Fibroblast of lung (primary cell): Measurements from ENCODE around the gene PRKCH. TPM values are rescaled to one million over a fixed set of nuclear protein-coding genes. Genes with fewer than 3 reads are reported as not detected.

Experiments
- DNase-seq, 2 donors: peaks; one replicate each; pipeline versions ENCODE4 v3.0.0 to v3.0.0-alpha.2; 2010; ENCODE audit warnings: low read depth in 2 of 2
- H2AFZ ChIP-seq: 2 replicates; pipeline ENCODE4 v1.5.1; 2012; ENCODE audit warnings: low read length, control low read depth, inconsistent platforms
- H3K27ac ChIP-seq: 2 replicates; pipeline ENCODE4 v1.5.1; 2011; ENCODE audit warnings: low read length, control low read depth; ENCODE audit not compliant: insufficient read depth
- H3K27me3 ChIP-seq: 2 replicates; pipeline ENCODE4 v1.5.1; 2011; ENCODE audit warnings: mild to moderate bottlenecking, low read length; ENCODE audit not compliant: control insufficient read depth, insufficient read depth
- H3K36me3 ChIP-seq: 2 replicates; pipeline ENCODE4 v1.5.1; 2011; ENCODE audit warnings: low read length; ENCODE audit not compliant: control insufficient read depth, insufficient read depth
- H3K4me1 ChIP-seq: 2 replicates; pipeline ENCODE4 v1.5.1; 2011; ENCODE audit warnings: low read length; ENCODE audit not compliant: control insufficient read depth, insufficient read depth; ENCODE audit errors: extremely low read depth
- H3K4me2 ChIP-seq: 2 replicates; pipeline ENCODE4 v1.5.1; 2011; ENCODE audit warnings: low read length, control low read depth; ENCODE audit not compliant: insufficient read depth; ENCODE audit errors: extremely low read depth
- H3K4me3 ChIP-seq, 4 experiments: fragments of 200-600 bp in 1 of 4; sonication (generic) in 1 of 4; replicated peaks in 1 of 4; 2 replicates each; pipeline ENCODE4 v1.5.1; 2011 to 2016; ENCODE audit warnings: low read length in 4 of 4, low read depth in 3 of 4, mild to moderate bottlenecking in 3 of 4, control low read depth in 2 of 4, inconsistent platforms in 1 of 4, mixed read lengths in 1 of 4; ENCODE audit not compliant: insufficient read depth in 1 of 4; ENCODE audit errors: control extremely low read depth in 1 of 4
- H3K79me2 ChIP-seq: 2 replicates; pipeline ENCODE4 v1.5.1; 2012; ENCODE audit warnings: mild to moderate bottlenecking, low read length, inconsistent platforms; ENCODE audit not compliant: control insufficient read depth, insufficient read depth
- H3K9ac ChIP-seq: 2 replicates; pipeline ENCODE4 v1.5.1; 2011; ENCODE audit warnings: mild to moderate bottlenecking, low read length, control low read depth; ENCODE audit not compliant: insufficient read depth
- H3K9me3 ChIP-seq: 2 replicates; pipeline ENCODE4 v1.5.1; 2012; ENCODE audit warnings: low read depth, low read length; ENCODE audit not compliant: control insufficient read depth, insufficient read depth
- H4K20me1 ChIP-seq: 2 replicates; pipeline ENCODE4 v1.5.1; 2011; ENCODE audit warnings: low read length; ENCODE audit not compliant: control insufficient read depth, insufficient read depth; ENCODE audit errors: extremely low read depth
- EZH2 ChIP-seq: IDR thresholded peaks from 2 replicates; pipeline ENCODE4 v1.5.1; 2012; ENCODE audit warnings: low read length, control low read depth, mild to moderate bottlenecking; ENCODE audit errors: missing control alignments
- polyA plus RNA-seq, 2 donors: library from polyadenylated mRNA; depleted of rRNA in 1 of 2; stranded (reverse) in 1 of 2; unstranded in 1 of 2; fragments of >200 nt; gene quantifications; 2 replicates each; pipeline ENCODE4 v1.2.1, GENCODE V29; 2011 to 2012; ENCODE audit warnings: missing spikeins in 1 of 2
- total RNA-seq: library from RNA; depleted of rRNA; stranded (reverse); fragments of >200 nt; gene quantifications from 2 replicates; pipeline ENCODE4 v1.2.1, GENCODE V29; 2014
- TF ChIP-seq, protein P1 (sequence below), 2 donors: IDR thresholded peaks in 1 of 2; conservative IDR thresholded peaks in 1 of 2; 1 replicate in 1 of 2; 2 replicates in 1 of 2; pipeline ENCODE4 v1.5.1; 2011 to 2012; ENCODE audit warnings: low read length in 2 of 2, control low read depth in 1 of 2, inconsistent platforms in 1 of 2, low read depth in 1 of 2, mild to moderate bottlenecking in 1 of 2

The PRKCH gene
- total and polyA plus RNA-seq, 2 donors (not counting 1 experiment from before 2014, with no cell fraction given), result 2.9 to 5.4 TPM

DNA sequence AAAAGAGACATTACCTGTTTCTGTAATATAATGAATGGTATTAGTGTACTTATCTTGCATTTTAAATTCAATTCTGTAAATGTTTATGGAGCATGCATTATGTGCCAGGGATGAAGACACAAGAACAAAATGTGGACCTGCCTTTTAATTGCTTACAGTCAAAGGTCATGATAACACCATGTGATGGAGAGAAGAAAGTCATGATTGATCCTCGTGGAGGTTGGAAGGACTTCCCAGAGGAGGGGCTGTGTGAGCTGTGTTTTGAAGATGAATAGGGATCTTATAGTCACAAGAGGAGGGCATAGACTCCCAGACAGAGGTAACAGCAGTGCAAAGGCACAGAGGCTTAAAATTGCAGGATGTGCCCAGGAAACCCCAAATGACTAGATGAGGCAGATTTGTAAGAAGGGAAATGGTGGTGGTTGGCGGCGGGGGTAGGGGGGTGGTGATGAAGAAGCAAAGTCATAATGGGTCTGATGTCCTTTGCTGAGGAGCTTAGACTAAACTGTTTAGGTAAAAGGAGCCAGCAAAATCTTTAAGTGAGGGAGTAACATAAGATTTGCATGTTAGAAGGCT lies 151.5 kb downstream of the PRKCH start:
- no peaks in the 10 kb centered on the region for H3K36me3 ChIP-seq
- no peaks in the 10 kb centered on the region for H3K9me3 ChIP-seq
- H3K4me1 ChIP-seq, result peaks cover 36% of the 10 kb centered on the region
- H3K4me3 ChIP-seq, result peak overlapping the region in 1 of 4 experiments; percentile 2
- H3K27ac ChIP-seq, result peak overlapping the region; percentile 89
- H3K4me2 ChIP-seq, result peak overlapping the region; percentile 81
- no peak overlapping the region for H2AFZ ChIP-seq
- peak overlapping the region; percentile 9 for H3K9ac ChIP-seq
- H3K27me3 ChIP-seq, result no peaks in the 10 kb centered on the region
- TF ChIP-seq, protein P1, sequence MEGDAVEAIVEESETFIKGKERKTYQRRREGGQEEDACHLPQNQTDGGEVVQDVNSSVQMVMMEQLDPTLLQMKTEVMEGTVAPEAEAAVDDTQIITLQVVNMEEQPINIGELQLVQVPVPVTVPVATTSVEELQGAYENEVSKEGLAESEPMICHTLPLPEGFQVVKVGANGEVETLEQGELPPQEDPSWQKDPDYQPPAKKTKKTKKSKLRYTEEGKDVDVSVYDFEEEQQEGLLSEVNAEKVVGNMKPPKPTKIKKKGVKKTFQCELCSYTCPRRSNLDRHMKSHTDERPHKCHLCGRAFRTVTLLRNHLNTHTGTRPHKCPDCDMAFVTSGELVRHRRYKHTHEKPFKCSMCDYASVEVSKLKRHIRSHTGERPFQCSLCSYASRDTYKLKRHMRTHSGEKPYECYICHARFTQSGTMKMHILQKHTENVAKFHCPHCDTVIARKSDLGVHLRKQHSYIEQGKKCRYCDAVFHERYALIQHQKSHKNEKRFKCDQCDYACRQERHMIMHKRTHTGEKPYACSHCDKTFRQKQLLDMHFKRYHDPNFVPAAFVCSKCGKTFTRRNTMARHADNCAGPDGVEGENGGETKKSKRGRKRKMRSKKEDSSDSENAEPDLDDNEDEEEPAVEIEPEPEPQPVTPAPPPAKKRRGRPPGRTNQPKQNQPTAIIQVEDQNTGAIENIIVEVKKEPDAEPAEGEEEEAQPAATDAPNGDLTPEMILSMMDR (conservative IDR thresholded peaks at IDR 0.05 in 1 of 2, IDR thresholded peaks at IDR 0.05 in 1 of 2; ENCODE audit: low read depth in 1 of 2, low read length in 2 of 2), result no peak
- TF ChIP-seq EZH2, result no peak
- H4K20me1 ChIP-seq, result no peaks in the 10 kb centered on the region
- peak; percentile 30 to 55 for DNase-seq
- H3K79me2 ChIP-seq, result no peaks in the 10 kb centered on the region

DNA sequence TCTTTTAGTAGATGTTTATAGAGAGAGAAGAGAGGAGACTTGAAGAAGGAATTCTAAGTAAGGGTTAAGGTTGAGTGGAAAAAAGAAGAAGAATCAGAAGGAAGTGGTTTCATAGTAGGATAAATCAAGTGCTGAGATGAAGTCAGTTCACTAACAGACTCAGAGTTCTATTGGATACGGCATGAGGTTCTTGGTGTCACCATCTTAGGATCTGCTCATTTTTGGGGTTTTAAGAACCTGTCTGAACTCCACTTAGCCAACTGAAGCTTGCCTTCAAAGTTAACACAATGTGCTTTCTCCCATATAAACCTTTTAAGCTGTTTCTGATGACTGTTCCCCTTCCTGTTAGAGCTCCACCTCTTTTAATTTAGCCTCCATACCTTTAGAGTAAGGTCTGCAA lies 152.6 kb downstream of the PRKCH start:
- no peaks in the 10 kb centered on the region for H3K9me3 ChIP-seq
- no peaks in the 10 kb centered on the region for H3K27me3 ChIP-seq
- H3K4me2 ChIP-seq, result no peak overlapping the region
- no peaks in the 10 kb centered on the region for H3K36me3 ChIP-seq
- TF ChIP-seq EZH2, result no peak
- TF ChIP-seq, protein P1 (conservative IDR thresholded peaks at IDR 0.05 in 1 of 2, IDR thresholded peaks at IDR 0.05 in 1 of 2; ENCODE audit: low read depth in 1 of 2, low read length in 2 of 2), result no peak
- no peak overlapping the region for H3K27ac ChIP-seq
- no peak overlapping the region for H3K9ac ChIP-seq
- H2AFZ ChIP-seq, result no peak overlapping the region
- peaks cover 40% of the 10 kb centered on the region for H3K4me1 ChIP-seq
- H3K4me3 ChIP-seq, result no peak overlapping the region
- H3K79me2 ChIP-seq, result no peaks in the 10 kb centered on the region
- no peak for DNase-seq
- H4K20me1 ChIP-seq, result no peaks in the 10 kb centered on the region

DNA sequence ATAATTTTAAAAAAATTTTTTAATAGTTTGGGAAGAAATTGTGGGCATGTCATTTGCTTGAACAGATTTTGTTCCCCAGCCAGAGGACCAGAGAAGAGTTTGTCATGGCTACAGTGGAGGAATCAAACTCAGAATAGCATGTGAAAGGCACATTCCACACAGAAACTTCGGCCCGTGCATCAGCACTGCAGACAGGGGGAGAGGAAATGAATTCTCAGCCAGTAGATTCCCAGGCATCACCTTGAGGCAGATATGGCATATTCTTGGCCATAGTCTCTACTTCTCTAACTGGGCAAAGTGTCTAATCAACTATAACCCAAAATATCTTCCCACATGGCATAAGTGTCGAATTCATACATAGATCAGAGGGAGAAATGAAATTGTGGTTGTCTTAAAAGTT lies 153.3 kb downstream of the PRKCH start:
- peak overlapping the region; percentile 16 for H3K27ac ChIP-seq
- no peaks in the 10 kb centered on the region for H3K27me3 ChIP-seq
- H3K9me3 ChIP-seq, result no peaks in the 10 kb centered on the region
- H3K4me1 ChIP-seq, result peaks cover 41% of the 10 kb centered on the region
- H3K4me3 ChIP-seq, result no peak overlapping the region
- no peak overlapping the region for H3K4me2 ChIP-seq
- H3K36me3 ChIP-seq, result no peaks in the 10 kb centered on the region
- no peaks in the 10 kb centered on the region for H4K20me1 ChIP-seq
- no peak for TF ChIP-seq EZH2
- TF ChIP-seq, protein P1 (conservative IDR thresholded peaks at IDR 0.05 in 1 of 2, IDR thresholded peaks at IDR 0.05 in 1 of 2; ENCODE audit: low read depth in 1 of 2, low read length in 2 of 2), result no peak
- H3K9ac ChIP-seq, result no peak overlapping the region
- H3K79me2 ChIP-seq, result no peaks in the 10 kb centered on the region
- no peak for DNase-seq
- no peak overlapping the region for H2AFZ ChIP-seq
